Measurements from ENCODE around the gene POLE4.

Gene POLE4, protein sequence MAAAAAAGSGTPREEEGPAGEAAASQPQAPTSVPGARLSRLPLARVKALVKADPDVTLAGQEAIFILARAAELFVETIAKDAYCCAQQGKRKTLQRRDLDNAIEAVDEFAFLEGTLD

DNA sequence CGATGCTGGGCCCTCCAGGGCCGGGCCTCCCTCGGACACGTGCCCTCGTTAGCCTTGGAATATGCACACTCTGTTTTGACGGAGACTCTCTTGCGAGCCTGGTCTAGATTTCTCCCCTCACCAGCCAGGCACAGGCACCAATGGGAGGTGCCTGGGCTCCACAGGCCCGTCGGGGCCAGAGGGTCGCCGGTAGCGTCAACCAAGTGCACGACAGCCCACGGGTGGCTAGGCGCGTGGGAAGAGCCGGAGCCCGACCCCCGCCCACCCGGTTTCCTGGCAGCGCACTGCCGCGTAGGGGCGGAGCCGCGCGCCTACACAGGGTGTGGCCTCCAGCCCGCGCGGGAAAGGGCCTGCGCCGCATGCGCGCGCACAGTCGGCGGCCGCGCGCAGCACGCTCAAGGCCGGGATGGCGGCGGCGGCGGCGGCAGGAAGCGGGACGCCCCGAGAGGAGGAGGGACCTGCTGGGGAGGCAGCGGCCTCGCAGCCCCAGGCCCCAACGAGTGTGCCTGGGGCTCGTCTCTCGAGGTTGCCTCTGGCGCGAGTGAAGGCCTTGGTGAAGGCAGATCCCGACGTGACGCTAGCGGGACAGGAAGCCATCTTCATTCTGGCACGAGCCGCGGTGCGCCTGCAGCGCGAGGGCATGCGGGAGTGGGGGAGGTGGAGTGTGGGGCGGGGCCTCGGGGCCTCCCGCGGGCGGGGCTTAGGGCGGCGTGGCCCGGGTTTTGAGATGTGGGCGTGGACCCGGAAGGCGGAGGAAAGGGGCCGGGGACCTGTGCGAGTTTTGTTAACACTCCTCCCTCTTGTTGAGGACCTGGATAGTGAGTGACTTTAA is at the start of gene POLE4:
Gene POLE4, plus strand, starts transcription at position 370 of the 832 bp plus-strand sequence. Its CDS starts 37 bp downstream, at position 407.
- TF ChIP-seq, protein P1, sequence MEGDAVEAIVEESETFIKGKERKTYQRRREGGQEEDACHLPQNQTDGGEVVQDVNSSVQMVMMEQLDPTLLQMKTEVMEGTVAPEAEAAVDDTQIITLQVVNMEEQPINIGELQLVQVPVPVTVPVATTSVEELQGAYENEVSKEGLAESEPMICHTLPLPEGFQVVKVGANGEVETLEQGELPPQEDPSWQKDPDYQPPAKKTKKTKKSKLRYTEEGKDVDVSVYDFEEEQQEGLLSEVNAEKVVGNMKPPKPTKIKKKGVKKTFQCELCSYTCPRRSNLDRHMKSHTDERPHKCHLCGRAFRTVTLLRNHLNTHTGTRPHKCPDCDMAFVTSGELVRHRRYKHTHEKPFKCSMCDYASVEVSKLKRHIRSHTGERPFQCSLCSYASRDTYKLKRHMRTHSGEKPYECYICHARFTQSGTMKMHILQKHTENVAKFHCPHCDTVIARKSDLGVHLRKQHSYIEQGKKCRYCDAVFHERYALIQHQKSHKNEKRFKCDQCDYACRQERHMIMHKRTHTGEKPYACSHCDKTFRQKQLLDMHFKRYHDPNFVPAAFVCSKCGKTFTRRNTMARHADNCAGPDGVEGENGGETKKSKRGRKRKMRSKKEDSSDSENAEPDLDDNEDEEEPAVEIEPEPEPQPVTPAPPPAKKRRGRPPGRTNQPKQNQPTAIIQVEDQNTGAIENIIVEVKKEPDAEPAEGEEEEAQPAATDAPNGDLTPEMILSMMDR (IDR thresholded peaks at IDR 0.05; ENCODE audit: control insufficient read depth, extremely low read depth, insufficient read depth): no peak
- peak; percentile 58 for DNase-seq (ENCODE audit: low read depth)
- peak within 1 kb of the TSS; percentile 56 for H3K4me3 ChIP-seq (ENCODE audit: low read depth, low read length)

DNA sequence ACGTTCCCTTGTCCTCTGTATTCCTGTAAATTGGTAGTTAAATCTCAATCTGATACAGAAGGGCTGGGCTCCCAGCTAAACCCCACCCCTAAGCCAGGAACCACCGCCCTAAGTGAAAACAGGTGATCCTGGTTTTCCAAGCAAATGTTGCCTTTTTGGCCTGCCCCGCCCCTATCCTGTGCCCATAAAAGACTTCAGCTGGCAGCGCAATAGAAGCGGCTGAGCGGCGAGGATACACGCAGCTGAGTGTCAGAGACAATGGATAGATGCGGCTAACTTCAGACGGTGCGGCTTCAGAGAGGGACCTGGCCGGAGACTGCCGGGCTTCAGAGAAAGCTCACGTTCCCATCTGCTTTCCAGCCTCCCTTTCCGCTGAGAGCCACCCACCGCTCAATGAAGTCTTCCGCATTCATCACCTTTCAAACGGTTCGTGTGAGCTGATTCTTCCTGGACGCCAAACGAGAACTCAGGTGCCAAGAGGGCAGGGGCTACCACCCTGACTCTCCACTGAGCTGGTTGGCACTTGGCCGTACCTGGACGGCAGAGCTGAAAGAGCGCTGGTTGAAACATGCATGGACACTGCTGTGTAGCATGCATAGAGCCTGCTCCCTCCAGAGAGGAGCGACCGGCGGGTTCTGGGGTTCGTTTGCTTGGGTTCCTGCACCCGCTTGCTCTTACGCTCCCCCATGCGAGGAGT is 49.5 kb upstream of the POLE4 start:
- peak overlapping the region; percentile 21 for H3K4me3 ChIP-seq (ENCODE audit: low read depth, low read length)
- TF ChIP-seq, protein P1 (IDR thresholded peaks at IDR 0.05; ENCODE audit: control insufficient read depth, extremely low read depth, insufficient read depth): no peak
- DNase-seq (ENCODE audit: low read depth): peak; percentile 31

DNA sequence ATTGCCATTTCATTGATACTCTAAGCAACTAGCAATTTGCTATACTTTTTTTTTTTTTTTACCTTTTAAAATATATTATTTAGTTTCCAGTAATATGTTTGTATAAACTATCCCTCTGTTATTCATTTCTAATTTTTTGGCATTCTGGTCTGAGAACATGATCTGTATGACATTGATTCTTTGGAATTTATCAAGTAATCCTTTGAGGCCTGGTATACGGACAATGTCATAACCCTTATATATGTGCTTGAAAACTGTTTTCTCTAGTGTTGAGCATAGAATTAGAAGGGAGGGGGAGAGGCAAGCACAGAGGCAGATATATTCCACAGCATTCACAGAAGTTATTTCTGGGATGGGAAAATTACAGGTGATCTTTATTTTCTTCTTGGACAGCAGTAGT is 48.2 kb upstream of the POLE4 start:
- no peak for DNase-seq (ENCODE audit: low read depth)
- TF ChIP-seq, protein P1 (IDR thresholded peaks at IDR 0.05; ENCODE audit: control insufficient read depth, extremely low read depth, insufficient read depth): no peak
- no peak overlapping the region for H3K4me3 ChIP-seq (ENCODE audit: low read depth, low read length)

DNA sequence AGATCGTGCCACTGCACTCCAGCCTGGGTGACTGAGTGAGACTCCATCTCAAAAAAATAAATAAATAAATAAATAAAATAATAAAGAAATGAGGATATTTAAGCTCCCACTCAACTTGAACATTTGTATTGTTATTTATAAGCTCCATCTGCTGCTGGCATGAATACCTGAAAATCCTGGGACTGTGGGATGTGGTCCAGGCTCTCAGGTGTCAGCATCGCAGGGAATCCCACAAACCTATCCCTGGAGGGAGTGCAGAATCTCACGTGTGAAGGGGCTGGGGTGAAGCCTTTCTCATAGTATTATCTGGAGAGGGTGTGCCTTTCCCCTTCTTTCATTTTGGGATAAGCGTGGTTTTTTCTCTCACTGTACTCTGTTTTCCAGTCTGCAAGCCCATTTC is 47.4 kb upstream of the POLE4 start:
- TF ChIP-seq, protein P1 (IDR thresholded peaks at IDR 0.05; ENCODE audit: control insufficient read depth, extremely low read depth, insufficient read depth): no peak
- H3K4me3 ChIP-seq (ENCODE audit: low read depth, low read length): no peak overlapping the region
- no peak for DNase-seq (ENCODE audit: low read depth)

DNA sequence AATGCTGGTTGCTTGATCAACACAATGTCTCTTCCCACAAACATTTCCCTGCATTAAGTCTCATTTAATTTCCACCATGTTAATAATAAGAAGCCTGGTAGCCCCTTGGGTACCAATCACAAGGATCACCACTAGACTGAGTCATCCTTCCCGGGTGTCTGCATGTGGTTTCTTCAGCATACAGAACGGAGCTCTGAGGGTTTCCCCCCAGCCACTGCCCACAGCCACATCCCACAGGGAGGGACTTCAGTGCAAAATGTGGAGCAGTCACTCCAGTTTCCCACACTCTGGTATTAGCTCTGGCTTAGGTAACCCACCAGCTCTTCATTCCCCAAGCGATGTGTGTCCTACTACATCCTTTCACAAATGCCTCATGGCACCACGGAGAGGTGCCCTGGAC is 42.7 kb upstream of the POLE4 start:
- DNase-seq (ENCODE audit: low read depth): no peak
- TF ChIP-seq, protein P1 (IDR thresholded peaks at IDR 0.05; ENCODE audit: control insufficient read depth, extremely low read depth, insufficient read depth): no peak
- no peak overlapping the region for H3K4me3 ChIP-seq (ENCODE audit: low read depth, low read length)

- no peak overlapping the region for H3K4me3 ChIP-seq (ENCODE audit: low read depth, low read length)
- no peak for DNase-seq (ENCODE audit: low read depth)
- TF ChIP-seq, protein P1 (IDR thresholded peaks at IDR 0.05; ENCODE audit: control insufficient read depth, extremely low read depth, insufficient read depth): no peak
These were observed 42.0 kb upstream of the POLE4 start for GRCh38 chr2:74916394-74916793.

Measured in LNCaP clone FGC (cell line).